H1 (cell line): ENCODE measurements around the gene APOC3. TPM values are rescaled to one million over a fixed set of nuclear protein-coding genes. Genes with fewer than 3 reads are reported as not detected.

Experiments
- TAF7 ChIP-seq: optimal IDR thresholded peaks from 2 replicates; pipeline ENCODE3; 2011; ENCODE audit warnings: low read depth, mild to moderate bottlenecking, inconsistent platforms, low read length, moderate library complexity, borderline replicate concordance
- polyA plus RNA-seq, 7 experiments: library from polyadenylated mRNA; depleted of rRNA in 3 of 7; stranded (reverse) in 5 of 7; unstranded in 2 of 7; fragments of >200 nt in 5 of 7; fragments of 200-250 nt in 2 of 7; gene quantifications; 1 replicate in 5 of 7; 2 replicates in 1 of 7; 4 replicates in 1 of 7; pipeline versions ENCODE4 v1.2.1 to v1.2.3, GENCODE V29; 2011 to 2013; ENCODE audit warnings: missing spikeins in 2 of 7, mixed read lengths in 2 of 7
- total RNA-seq: library from RNA; stranded (reverse); fragmentation: NEBNext Ultra II Directional; extraction: Animal tissue kit (Norgen Biotek cat#: 25700); gene quantifications from 2 replicates; pipeline ENCODE4 v1.2.1, GENCODE V29; 2021
- TF ChIP-seq, protein P1 (sequence below): IDR thresholded peaks from 2 replicates; pipeline ENCODE4 v1.6.1; 2012; ENCODE audit warnings: low read length, inconsistent platforms

The APOC3 gene
- total and polyA plus RNA-seq, 2 of the 8 experiments (the other 6 are each of a cell fraction or from before 2014, with no cell fraction given): not detected

GRCh38 chr11:116855413-116855812 is 25.7 kb downstream of the APOC3 start (continued):
- TF ChIP-seq, protein P1, sequence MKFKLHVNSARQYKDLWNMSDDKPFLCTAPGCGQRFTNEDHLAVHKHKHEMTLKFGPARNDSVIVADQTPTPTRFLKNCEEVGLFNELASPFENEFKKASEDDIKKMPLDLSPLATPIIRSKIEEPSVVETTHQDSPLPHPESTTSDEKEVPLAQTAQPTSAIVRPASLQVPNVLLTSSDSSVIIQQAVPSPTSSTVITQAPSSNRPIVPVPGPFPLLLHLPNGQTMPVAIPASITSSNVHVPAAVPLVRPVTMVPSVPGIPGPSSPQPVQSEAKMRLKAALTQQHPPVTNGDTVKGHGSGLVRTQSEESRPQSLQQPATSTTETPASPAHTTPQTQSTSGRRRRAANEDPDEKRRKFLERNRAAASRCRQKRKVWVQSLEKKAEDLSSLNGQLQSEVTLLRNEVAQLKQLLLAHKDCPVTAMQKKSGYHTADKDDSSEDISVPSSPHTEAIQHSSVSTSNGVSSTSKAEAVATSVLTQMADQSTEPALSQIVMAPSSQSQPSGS: no peak
- no peak for TF ChIP-seq TAF7
- TF ChIP-seq, all 59 proteins: peak for 0
